NCI-H774 (cell line): ENCODE results near the gene ADGRG3.

ENCODE experiments used
- DNase-seq: peaks from one replicate; lab custom pipeline; 2025; lab: John Stamatoyannopoulos, UW

Gene ADGRG3

GRCh38 chr16:57630931-57631845, 36.9 kb upstream of the ADGRG3 start:
- DNase-seq, result no peak

- DNase-seq, result no peak
Observed at GRCh38 chr16:57632568-57632967, 35.5 kb upstream of the ADGRG3 start.

- DNase-seq, result no peak
Observed at GRCh38 chr16:57633383-57634064, 34.6 kb upstream of the ADGRG3 start.

- no peak for DNase-seq
Observed at GRCh38 chr16:57634171-57634570, 33.9 kb upstream of the ADGRG3 start.

GRCh38 chr16:57635266-57636097, 32.6 kb upstream of the ADGRG3 start:
- no peak for DNase-seq

- no peak for DNase-seq
Observed at GRCh38 chr16:57636184-57636583, 31.9 kb upstream of the ADGRG3 start.

- DNase-seq, result no peak
Observed at GRCh38 chr16:57637020-57637419, 31.1 kb upstream of the ADGRG3 start.

GRCh38 chr16:57637424-57637823, 30.7 kb upstream of the ADGRG3 start:
- no peak for DNase-seq

GRCh38 chr16:57637965-57638364, 30.1 kb upstream of the ADGRG3 start:
- no peak for DNase-seq

GRCh38 chr16:57638381-57638780, 29.7 kb upstream of the ADGRG3 start:
- no peak for DNase-seq

GRCh38 chr16:57639172-57639887, 28.8 kb upstream of the ADGRG3 start:
- DNase-seq, result peak; percentile 22

GRCh38 chr16:57640185-57640584, 27.9 kb upstream of the ADGRG3 start:
- DNase-seq, result no peak

GRCh38 chr16:57640612-57641011, 27.5 kb upstream of the ADGRG3 start:
- DNase-seq, result no peak

GRCh38 chr16:57642160-57643135, 25.7 kb upstream of the ADGRG3 start:
- DNase-seq, result no peak

GRCh38 chr16:57643147-57643874, 24.8 kb upstream of the ADGRG3 start:
- no peak for DNase-seq

- DNase-seq, result no peak
Observed at GRCh38 chr16:57643910-57644309, 24.2 kb upstream of the ADGRG3 start.

GRCh38 chr16:57644383-57645014, 23.6 kb upstream of the ADGRG3 start:
- DNase-seq, result no peak

- DNase-seq, result no peak
Observed at GRCh38 chr16:57645169-57645568, 22.9 kb upstream of the ADGRG3 start.

- DNase-seq, result no peak
Observed at GRCh38 chr16:57645691-57646387, 22.3 kb upstream of the ADGRG3 start.
